Measurements from ENCODE around the gene CHCHD10. TPM values are rescaled to one million over a fixed set of nuclear protein-coding genes. Genes with fewer than 3 reads are reported as not detected.
A peak's percentile ranks its signal among the peaks of the same experiment; 100 is the strongest.

The CHCHD10 gene
- total RNA-seq, 1 donor from 2014 or later: 2.0 TPM

DNA sequence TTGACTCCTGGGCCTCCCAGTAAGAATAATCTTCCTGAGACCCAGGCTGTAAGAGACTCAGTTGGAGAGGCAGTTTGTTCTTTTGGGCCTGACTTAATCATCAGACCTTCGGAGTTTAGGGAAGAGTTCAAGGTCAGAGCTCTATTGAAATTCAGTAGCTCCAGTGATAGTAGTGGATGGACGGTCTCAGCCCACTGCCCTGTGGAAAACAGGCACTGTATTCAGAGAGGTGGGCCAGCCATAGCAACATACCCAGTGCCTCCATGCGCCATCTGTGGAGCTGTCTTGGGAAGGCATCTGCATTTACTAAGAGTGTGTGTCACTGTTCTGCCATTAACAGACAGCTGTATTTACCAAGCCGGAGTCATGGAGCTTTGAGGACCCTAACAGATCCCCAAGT is 21.9 kb upstream of the CHCHD10 start:
- peaks cover 14 to 31% of the 10 kb centered on the region in 2 donors for H3K36me3 ChIP-seq
- H3K4me3 ChIP-seq: no peak overlapping the region
- intact Hi-C loops (cut with DNase I): loop anchor here (2.0 kb wide), 1 partner anchor 17 kb away; the partner anchor contains the start of gene MMP11
- TF ChIP-seq, protein P1, sequence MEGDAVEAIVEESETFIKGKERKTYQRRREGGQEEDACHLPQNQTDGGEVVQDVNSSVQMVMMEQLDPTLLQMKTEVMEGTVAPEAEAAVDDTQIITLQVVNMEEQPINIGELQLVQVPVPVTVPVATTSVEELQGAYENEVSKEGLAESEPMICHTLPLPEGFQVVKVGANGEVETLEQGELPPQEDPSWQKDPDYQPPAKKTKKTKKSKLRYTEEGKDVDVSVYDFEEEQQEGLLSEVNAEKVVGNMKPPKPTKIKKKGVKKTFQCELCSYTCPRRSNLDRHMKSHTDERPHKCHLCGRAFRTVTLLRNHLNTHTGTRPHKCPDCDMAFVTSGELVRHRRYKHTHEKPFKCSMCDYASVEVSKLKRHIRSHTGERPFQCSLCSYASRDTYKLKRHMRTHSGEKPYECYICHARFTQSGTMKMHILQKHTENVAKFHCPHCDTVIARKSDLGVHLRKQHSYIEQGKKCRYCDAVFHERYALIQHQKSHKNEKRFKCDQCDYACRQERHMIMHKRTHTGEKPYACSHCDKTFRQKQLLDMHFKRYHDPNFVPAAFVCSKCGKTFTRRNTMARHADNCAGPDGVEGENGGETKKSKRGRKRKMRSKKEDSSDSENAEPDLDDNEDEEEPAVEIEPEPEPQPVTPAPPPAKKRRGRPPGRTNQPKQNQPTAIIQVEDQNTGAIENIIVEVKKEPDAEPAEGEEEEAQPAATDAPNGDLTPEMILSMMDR (IDR thresholded peaks at IDR 0.05): no peak
- no peaks in the 10 kb centered on the region for H3K9me3 ChIP-seq
- DNase-seq (ENCODE audit: low spot score in 2 of 2): no peak
- H3K27me3 ChIP-seq: no peaks in the 10 kb centered on the region
- no peak overlapping the region for H3K27ac ChIP-seq
- H3K4me1 ChIP-seq: peaks cover 4 to 10% of the 10 kb centered on the region in 2 donors

DNA sequence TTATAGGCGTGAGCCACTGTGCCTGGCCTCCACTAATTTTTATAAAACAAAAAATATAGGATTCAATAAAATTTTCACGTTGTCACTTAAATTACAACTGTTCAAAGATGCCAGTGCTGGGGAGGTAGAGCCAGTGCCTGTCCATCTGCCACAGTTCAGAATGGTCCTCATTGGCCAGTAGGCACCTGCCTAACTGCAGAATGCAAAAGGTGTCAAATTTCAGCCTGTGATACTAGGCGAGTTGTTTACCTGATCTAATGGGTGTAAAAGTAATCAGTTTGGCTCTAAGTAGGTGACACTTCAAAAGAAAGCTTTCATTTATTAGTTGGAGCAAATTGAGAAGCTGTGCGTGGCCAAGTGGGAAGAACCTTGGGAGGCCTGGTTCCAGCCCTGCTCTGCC is 21.3 kb upstream of the CHCHD10 start:
- intact Hi-C loops (cut with DNase I): loop anchor here (2.0 kb wide), 1 partner anchor 16 kb away; the partner anchor contains the start of gene MMP11
- TF ChIP-seq, protein P1 (IDR thresholded peaks at IDR 0.05): no peak
- Histone ChIP-seq H3K27ac (no peak overlapping the region), H3K4me3 (no peak overlapping the region), H3K27me3 (no peaks in the 10 kb centered on the region), H3K4me1 (peaks cover 4 to 10% of the 10 kb centered on the region in 2 donors), H3K9me3 (no peaks in the 10 kb centered on the region), H3K36me3 (peaks cover 8 to 25% of the 10 kb centered on the region in 2 donors)
- DNase-seq (ENCODE audit: low spot score in 2 of 2): no peak

DNA sequence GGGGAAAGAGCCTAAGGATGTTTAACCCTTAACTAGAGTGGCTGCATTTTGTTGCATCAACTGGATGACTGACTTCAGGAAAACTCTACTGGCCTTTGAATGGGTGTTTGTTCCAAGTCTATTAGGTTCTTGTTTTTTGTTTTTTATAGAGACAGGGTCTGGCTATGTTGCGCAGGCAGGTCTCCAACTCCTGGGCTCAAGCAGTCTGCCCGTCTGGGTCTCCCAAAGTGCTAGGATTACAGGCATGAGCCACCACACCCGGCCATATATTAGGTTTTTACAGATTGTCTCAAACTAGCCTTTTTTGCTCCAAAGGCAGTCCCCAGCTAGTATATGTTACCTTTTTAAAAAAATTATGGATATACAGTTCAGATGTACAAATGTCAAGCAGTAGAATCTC is 20.1 kb upstream of the CHCHD10 start:
- no peak for DNase-seq (ENCODE audit: low spot score in 2 of 2)
- Histone ChIP-seq H3K9me3 (no peaks in the 10 kb centered on the region), H3K27ac (no peak overlapping the region), H3K4me1 (peaks cover 4 to 10% of the 10 kb centered on the region in 2 donors), H3K27me3 (no peaks in the 10 kb centered on the region), H3K4me3 (peak overlapping the region; percentile 93 to 99), H3K36me3 (peaks cover under 1 to 13% of the 10 kb centered on the region in 2 donors)
- TF ChIP-seq, protein P1 (IDR thresholded peaks at IDR 0.05): no peak
- intact Hi-C loops (cut with DNase I): loop anchor here (2.0 kb wide), 1 partner anchor 15 kb away; the partner anchor contains the start of gene MMP11

DNA sequence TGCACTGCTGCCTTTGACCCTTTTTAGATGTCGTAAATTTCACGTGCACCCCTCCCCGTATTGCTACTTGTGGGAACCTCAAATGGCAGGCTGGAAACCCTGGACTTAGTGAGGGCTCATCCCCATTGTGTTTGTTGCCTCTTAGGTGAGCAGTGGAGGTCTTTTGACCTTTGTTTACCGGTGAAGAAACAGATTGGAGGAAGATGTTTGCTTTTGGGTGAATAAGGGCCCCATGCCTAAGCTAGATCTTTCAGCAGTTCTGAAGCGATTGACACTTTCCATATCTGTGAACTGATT is 19.8 kb upstream of the CHCHD10 start:
- H3K36me3 ChIP-seq: peaks cover 0 to 10% of the 10 kb centered on the region in 2 donors
- H3K27ac ChIP-seq: peak overlapping the region in 1 of 2 donors; percentile 100
- no peaks in the 10 kb centered on the region for H3K27me3 ChIP-seq
- peaks cover 4 to 10% of the 10 kb centered on the region in 2 donors for H3K4me1 ChIP-seq
- peak overlapping the region; percentile 93 to 99 for H3K4me3 ChIP-seq
- DNase-seq (ENCODE audit: low spot score in 2 of 2): no peak
- no peaks in the 10 kb centered on the region for H3K9me3 ChIP-seq
- TF ChIP-seq, protein P1 (IDR thresholded peaks at IDR 0.05): no peak
- intact Hi-C loops (cut with DNase I): no loop called here

DNA sequence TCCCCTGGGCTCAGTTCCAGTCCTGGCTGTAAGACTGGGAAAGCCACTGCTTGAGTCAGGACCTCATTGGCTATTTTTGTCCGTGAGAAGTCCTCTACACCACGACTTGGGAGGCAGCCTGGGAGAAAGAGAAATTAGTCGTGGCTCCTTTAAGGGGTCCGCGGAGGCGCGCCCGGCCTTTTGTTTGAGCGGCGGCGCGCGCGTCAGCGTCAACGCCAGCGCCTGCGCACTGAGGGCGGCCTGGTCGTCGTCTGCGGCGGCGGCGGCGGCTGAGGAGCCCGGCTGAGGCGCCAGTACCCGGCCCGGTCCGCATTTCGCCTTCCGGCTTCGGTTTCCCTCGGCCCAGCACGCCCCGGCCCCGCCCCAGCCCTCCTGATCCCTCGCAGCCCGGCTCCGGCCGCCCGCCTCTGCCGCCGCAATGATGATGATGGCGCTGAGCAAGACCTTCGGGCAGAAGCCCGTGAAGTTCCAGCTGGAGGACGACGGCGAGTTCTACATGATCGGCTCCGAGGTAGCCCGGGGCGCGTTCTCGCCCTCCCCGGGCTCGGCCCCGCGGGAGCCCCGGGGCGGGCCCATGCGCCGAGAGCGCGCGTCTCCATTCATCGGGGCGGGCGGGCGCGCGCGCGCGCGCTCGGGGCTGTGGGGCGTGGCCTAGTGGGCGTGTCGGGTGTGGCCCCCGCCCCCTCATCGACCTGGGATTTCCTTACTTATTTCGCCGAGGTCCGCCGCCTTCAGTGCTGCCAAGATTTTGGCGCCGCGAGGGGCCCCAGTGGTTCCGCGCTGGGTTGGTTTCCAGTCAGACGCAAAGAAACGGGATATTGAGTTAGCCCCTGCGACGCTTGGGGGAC is 19.2 kb upstream of the CHCHD10 start, which contains the start of gene SMARCB1:
Gene SMARCB1 (plus strand): TSS at position 215 of the 848 bp plus-strand sequence. CDS start 204 bp downstream, at position 419.
- peak; percentile 79 to 97 for DNase-seq (ENCODE audit: low spot score in 2 of 2)
- Histone ChIP-seq H3K4me1 (peaks cover 4 to 10% of the 10 kb centered on the region in 2 donors), H3K36me3 (peaks cover 0 to 4% of the 10 kb centered on the region in 2 donors), H3K27me3 (no peaks in the 10 kb centered on the region), H3K9me3 (no peaks in the 10 kb centered on the region), H3K27ac (peak within 1 kb of the TSS; percentile 99 to 100), H3K4me3 (peak within 1 kb of the TSS; percentile 93 to 99)
- TF ChIP-seq, protein P1 (IDR thresholded peaks at IDR 0.05): no peak
- intact Hi-C loops (cut with DNase I): loop anchor here (1.0 kb wide), 1 partner anchor 52 kb away; the partner anchor contains the start of gene DERL3
